ENCODE results near the gene LDLRAP1.

LDLRAP1 gene

DNA sequence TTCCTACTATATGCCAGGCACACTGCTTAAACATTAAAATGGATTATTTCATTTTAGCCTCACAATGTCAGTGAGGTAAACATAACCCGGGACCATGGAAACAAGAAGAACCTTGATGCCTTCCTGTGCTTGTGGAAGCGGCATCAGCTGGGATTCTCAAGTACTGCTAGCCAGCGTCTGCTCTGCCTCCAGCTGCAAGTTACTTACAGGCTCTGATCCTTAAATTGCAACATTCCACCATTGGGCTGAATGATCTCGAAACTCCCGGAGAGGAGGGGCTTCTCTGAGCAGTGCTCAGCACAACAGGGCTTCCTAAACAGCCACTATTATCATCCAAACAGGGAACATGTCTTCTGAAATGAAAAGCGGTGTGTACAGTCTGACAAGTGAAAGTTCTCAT lies 66.5 kb downstream of the LDLRAP1 start:
- DNase-seq = no peak

DNA sequence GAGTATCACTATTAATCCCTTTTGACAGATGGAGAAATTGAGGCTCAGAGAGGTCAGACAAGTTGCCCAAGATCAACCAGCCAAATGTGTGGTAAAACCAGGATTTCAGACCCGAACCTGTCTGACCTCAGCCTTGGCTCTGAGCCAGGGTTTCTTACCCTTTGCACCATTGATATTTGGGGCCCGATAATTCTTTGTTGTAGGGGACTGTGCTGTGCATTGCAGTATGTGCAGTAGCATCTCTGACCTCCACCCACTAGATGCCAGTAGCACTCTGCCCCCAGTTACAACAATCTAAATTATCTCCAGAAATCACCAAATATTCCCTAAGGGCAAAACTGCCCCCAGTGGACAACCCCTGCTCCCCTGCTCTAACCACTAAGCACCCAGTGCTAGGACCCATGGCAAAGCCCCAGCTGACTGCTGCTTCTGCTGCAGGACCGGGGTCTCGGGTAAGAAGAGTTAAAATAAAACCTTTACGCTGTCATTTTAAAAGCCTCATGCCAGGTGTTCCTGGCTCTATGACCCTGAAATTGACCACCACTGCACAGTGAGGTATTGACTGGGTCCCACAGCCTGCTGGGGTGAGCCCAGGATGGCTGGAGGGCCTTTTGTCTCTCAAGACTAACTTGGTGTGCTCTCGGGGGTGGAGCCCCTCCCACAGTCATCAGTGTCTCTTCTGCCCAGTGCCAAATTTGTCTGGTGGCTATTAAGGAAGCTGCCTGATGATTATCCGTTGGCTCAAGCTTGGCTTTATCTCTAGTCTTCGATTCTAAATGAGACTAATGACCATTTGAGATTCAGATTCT lies 67.6 kb downstream of the LDLRAP1 start:
- no peak for DNase-seq

DNA sequence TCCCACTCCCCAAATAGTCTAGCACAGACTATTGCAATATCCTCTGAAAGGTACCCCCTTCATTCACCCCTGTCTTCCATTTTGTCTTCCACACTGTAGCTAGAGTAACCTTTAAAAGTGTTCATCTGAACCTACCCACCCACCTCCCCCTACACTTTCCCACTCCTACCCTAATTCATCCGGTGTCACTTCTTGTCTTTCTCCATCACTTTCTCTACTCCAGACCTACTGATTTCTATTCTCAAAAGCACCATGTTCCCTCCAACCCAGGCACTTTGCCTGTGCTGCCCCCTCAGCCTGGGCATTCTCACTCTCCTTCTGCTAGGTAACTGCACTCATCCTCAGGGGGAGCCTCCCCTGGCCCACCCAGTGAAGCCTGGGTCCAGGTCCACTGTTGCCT lies 68.4 kb downstream of the LDLRAP1 start:
- DNase-seq = no peak

DNA sequence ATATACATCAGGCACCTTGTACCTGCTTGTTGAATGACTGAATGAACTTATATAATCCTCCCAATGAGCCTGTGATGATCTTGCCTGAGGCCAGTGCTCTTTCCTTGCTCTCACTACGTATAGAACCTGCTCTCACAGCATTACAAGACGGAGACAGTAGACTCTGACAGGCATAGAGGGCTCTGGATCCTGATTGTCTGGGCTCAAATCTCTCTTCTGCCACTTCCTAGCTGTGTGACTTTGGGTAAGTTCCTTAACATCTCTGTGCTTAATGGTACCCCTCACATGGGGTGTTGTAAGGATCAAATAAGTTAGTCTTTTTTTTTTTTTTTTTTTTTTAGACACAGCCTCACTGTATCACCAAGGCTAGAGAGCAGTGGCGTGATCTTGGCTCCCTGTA lies 69.0 kb downstream of the LDLRAP1 start:
- DNase-seq = no peak

DNA sequence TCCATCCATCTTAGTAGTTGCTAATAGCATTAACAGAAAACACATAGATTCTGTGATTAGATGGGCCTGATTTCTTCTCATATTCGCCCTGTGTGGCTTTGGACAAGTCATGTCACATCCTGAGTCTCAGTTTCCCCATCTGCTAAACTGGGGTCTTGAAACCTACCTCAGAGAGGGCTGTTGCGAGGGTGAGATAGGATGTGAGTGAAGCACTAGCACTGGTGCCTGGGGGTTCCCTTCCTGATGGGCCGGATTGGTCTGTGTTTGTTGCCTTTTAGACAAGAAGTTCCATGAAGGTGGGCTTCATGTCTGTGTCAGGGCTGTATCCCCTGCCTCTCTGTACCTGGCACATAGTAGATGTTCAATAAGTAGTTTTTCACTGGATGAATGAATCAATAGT lies 69.7 kb downstream of the LDLRAP1 start:
- no peak for DNase-seq

DNA sequence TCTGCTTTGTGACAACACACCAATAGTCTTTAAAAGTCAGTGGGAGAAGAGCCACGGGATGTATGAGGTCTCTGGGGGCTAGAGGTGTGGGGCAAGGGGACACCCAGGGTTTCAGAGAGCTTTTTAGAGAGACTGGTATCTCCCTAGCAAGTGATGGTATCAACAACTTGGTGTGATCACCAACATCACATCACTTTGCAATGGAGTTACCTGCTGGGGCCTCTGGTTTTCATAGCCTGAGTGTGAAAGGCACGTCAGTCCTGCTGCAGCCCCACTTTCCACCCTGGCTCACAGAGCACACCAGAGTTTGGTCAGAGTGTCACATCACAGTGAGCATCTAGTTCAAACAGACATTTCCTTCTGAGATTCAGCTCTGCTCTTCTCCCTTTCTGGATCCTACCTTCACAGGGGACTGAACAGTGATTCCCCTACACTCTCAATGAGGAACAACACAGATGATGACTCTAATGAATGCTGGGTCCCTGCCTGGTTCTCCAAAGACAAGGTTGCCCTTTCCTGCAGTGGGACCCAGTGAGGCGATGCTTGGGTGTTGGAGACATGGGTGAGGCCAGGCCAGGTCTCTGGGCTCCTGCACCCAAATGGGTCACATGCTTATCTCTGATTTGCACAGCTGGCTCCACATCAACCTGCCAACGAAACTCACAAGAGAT lies 71.2 kb downstream of the LDLRAP1 start:
- no peak for DNase-seq

DNA sequence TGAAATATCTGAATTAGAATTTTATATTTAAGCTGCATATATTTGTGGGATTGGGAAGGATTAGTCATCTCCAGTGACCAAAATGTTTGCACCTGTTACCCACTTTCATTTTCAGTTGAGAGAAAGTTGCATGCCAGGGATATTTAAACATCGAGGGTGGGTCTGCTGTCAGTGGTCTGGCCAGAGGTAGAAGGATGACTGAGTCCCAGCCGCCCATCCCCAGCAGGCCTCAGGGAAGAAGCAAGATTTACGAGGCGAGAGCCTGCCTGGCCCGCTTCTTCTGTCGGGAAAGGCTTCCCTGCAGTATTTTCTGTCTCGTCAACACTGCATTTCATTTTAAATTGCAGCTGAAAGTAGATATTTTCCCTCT lies 71.8 kb downstream of the LDLRAP1 start:
- no peak for DNase-seq

DNA sequence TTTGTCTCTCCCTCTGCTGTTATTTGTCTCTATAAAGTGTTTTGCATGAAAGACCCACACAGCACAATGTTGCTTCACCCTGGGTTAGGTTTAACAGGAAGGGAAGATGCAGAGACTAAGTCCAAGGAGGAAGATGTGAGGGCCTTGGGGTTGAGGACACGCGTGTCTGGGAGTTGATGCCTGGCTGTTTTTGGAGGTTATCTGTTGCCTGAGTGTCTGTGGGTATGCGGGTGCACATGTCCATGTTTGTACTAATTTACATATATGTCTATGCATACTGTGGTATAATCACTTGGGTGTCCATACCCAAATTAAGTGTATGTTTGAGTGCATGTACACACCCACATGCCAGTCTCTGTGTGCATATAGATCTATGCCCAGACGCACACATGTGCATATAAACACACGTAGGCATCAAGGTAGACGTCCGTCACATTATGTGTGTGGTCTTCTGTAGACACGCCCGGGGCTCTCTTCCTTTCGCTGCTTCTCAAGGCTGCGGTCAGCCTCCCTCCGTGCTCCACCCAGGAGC lies 72.2 kb downstream of the LDLRAP1 start:
- DNase-seq = no peak

DNA sequence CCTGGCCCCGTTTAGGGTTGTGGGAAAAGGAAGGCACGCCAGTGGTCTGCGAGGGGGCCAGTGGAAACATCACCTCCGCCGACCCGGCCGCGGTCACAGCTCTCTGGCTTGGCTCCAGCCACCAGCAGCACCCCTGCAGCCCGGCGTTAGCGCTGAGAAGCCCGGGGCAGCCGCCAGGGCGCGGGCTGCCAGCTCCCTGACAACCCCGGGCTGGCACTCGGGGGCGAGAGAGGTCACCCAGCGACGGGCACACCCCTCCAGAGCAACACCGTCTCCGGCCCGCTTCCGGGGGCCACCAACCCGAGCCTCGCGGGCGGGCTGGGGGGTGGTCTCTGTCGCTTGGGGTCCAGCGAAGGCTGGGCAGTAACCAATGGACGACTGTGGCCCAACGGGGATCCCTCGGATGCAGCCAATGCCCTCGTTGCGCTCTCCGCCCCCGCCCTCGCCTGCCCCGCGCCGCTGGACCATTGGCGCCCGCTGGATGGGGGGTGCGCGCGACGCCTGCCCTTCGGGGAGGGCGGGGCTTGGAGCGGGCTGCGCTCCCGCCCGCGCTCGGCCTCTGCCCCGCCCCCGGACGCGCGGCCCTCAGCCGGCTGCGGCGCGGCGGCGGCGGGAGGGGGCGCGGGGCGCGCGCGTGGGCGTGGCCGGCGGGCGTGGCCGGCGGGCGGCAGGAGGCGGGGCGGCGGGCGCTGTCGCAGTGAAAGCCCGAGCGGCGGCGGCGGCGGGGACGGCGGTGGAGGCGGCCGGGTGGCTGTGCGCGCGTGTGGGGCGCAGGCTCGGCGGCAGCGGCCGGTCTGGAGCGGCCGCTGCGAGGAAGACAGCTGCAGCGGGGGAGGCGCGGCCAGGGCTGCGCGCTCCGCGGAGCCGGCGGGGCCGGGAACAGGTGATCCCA lies 72.9 kb downstream of the LDLRAP1 start, which contains the start of gene MAN1C1:
TSS of gene MAN1C1 (plus strand) at position 697 of the 892 bp plus-strand sequence. CDS start 1,007 bp downstream, outside the sequence.
- peak; percentile 49 to 95 (median 88) for DNase-seq

DNA sequence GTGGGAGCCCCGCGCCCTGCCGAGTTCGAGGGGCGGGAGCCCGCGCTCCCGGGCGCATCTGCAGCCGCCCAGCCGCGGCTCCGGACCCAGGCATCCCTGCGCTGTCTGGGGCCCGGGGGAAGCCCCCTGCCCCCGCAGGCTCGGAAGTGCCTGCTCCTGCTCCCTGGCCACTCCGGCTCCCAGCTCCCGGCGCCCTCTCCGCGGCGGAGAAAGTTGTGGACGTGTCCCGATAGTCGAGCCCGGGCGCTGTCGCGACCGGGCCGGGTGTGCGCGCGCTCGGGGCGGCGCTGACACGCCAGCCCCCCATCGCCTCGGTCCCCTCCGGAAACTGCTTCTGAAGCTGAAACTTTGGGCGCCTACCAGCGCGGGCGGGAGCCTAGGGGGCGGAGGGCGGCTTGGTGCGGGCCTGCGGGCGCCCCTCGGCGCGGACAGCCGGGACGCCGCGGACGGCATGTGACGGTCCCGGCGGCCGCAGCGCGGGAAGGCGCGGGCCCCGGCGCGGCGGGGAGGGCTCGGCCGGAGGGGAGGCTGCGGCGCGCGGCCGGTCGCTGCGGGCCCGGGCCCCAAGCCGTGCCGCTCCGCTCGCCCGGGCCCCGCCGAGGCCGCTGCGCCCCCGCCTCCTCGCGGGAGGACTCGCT lies 73.7 kb downstream of the LDLRAP1 start:
- peak in 1 of 14 donors; percentile 49 for DNase-seq

DNA sequence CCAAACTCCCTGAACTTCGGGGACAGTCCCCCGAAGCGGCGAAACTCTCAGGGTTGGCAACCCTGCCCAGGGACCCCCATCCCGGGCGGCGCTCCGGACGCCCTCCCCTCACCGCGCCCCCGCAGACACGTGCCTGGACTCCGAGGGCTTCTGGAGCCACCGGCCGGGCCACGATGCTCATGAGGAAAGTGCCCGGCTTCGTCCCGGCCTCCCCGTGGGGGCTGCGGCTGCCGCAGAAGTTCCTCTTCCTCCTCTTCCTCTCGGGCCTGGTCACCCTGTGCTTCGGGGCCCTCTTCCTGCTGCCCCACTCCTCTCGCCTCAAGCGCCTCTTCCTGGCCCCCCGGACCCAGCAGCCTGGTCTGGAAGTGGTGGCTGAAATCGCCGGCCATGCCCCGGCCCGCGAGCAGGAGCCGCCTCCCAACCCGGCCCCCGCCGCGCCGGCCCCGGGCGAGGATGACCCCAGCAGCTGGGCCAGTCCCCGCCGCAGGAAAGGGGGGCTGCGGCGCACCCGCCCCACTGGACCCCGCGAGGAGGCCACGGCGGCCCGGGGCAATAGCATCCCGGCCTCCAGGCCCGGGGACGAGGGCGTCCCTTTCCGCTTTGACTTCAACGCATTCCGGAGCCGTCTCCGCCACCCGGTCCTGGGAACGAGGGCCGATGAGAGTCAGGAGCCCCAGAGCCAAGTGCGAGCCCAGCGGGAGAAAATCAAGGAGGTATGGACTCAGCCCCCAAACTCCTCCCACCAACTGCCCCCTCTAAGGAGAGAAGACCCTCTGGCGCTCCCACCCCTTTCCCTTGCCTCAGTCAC lies 74.4 kb downstream of the LDLRAP1 start:
- peak in 4 of 14 donors; percentile 17 to 47 (median 36) for DNase-seq

DNA sequence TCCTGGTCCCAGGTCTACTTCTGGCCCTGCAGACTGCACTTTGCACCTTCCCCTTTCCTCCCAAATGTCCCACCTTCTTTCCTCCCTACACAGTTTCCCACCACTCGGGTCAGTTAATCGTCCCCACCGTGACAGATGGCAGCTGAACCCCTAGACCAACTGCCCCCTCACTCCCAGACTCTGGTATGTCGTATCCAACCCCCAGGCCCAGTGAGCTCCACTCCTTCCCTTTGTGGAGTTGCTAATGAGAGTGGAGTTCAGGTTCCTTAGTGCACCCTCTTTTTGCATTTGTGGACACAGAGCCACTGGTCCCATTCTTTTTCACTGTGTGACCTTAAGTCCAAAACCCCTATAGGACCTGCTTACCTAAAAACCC lies 75.0 kb downstream of the LDLRAP1 start:
- peak in 2 of 14 donors; percentile 40 to 47 for DNase-seq
